ENCODE data around the gene FGF3.

GRCh38 chr11:69836401-69836800 lies 17.2 kb upstream of the FGF3 start:
- no peak for TF ChIP-seq CTCF (IDR thresholded peaks at IDR 0.05; ENCODE audit: borderline replicate concordance, extremely low read depth, low read length, poor library complexity, severe bottlenecking)
- no peak for TF ChIP-seq EZH2 (IDR thresholded peaks at IDR 0.05; ENCODE audit: borderline replicate concordance, low read depth, low read length, severe bottlenecking)
